Testis (tissue), 3 donors: ENCODE results near the gene TGM3. TPM values are rescaled to one million over a fixed set of nuclear protein-coding genes. Genes with fewer than 3 reads are reported as not detected.
"Not testable (repeated sequence)": the region's sequence is repeated elsewhere in the genome, so short reads cannot be mapped to it uniquely, and the experiment has no call there.

ENCODE experiments used
- DNase-seq: peaks from one replicate; pipeline ENCODE4 v3.0.0-alpha.2; 2019
- H3K27ac ChIP-seq, 2 donors: fragments of 200-600 bp; sonication (generic); one replicate each; pipeline ENCODE4 v1.5.1; 2019
- H3K27me3 ChIP-seq: fragments of 200-600 bp; sonication (generic); one replicate; pipeline ENCODE4 v1.5.1; 2019
- H3K36me3 ChIP-seq: fragments of 200-600 bp; sonication (generic); one replicate; pipeline ENCODE4 v1.5.1; 2017; ENCODE audit warnings: low read depth; ENCODE audit errors: missing control alignments
- H3K4me1 ChIP-seq: fragments of 200-600 bp; sonication (generic); one replicate; pipeline ENCODE4 v1.5.1; 2019
- H3K4me3 ChIP-seq, 2 donors: fragments of 200-600 bp; sonication (generic); one replicate each; pipeline ENCODE4 v1.5.1; 2017 to 2019
- H3K9me3 ChIP-seq: fragments of 200-600 bp; sonication (generic); one replicate; pipeline ENCODE4 v1.5.1; 2017
- POLR2A ChIP-seq: fragments of 450-650 bp; IDR thresholded peaks from one replicate; pipeline ENCODE4 v1.6.1; 2017; ENCODE audit warnings: antibody characterized with exemption, mild to moderate bottlenecking, moderate library complexity
- WGBS, 2 donors: methylation state at CpG; one replicate each; pipeline ENCODE4 v1.1.5; 2018; 5-methylcytosine and 5-hydroxymethylcytosine counted together
- intact Hi-C: fragments of 100-400 bp; cut with DNase I; formaldehyde crosslinking; loops from one replicate; pipeline ENCODE4 v1.15.1; 2023; ENCODE audit warnings: low total_unique reads
- polyA plus RNA-seq: library from polyadenylated mRNA; stranded (reverse); fragments of 350-450 nt; fragmentation: Illumina TruSeq; extraction: RNeasy Lipid Tissue Mini Kit (QIAGEN cat#74804); gene quantifications from one replicate; pipeline ENCODE4 v1.2.3, GENCODE V29; 2014; ENCODE audit warnings: low read depth, low replicate concordance; ENCODE audit not compliant: insufficient read depth
- total RNA-seq, 2 donors: library from RNA; depleted of rRNA; stranded (reverse); fragments of >200 nt; gene quantifications; one replicate each; pipeline ENCODE4 v1.2.3, GENCODE V29; 2016
- TF ChIP-seq, protein P1 (sequence below), 3 experiments: fragments of 450-650 bp in 2 of 3; fragments of 200-600 bp in 1 of 3; sonication (generic) in 1 of 3; IDR thresholded peaks; one replicate each; pipeline ENCODE4 v1.5.1; 2016 to 2019; ENCODE audit warnings: antibody characterized with exemption in 3 of 3, mild to moderate bottlenecking in 2 of 3, moderate library complexity in 1 of 3

TGM3 gene
- total and polyA plus RNA-seq, 3 donors from 2014 or later, result 2.6 to 4.9 (median 3.1) TPM

DNA sequence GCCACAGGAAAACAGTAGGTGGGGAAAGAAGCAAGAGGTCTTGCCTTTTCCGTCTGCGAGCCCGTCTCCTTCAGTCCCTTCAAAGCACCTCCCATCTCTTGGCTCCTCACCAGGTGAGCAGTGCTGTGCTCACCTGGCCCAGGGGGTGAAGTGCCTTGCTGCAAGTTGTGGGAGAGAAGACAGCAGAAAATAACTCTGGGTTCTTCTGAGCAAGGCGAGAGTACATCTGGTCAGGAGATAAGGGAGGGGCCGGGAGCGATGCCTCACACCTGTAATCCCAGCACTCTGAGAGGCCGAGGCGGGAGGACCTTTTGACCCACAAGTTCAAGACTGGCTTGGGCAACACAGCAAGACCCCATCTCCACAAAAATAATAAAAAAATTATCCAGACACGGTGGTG lies 35.6 kb upstream of the TGM3 start:
- intact Hi-C loops, result no loop called here
- peaks cover 6% of the 10 kb centered on the region for H3K4me1 ChIP-seq
- no peaks in the 10 kb centered on the region for H3K9me3 ChIP-seq
- H3K27ac ChIP-seq, result no peak overlapping the region
- no peak for DNase-seq
- H3K27me3 ChIP-seq, result no peaks in the 10 kb centered on the region
- WGBS, 2 donors, result 78 to 82% methylated on average over 9 of the region's 9 CpGs
- no peak overlapping the region for H3K4me3 ChIP-seq
- H3K36me3 ChIP-seq, result no peaks in the 10 kb centered on the region
- TF ChIP-seq POLR2A, result no peak
- TF ChIP-seq, protein P1, sequence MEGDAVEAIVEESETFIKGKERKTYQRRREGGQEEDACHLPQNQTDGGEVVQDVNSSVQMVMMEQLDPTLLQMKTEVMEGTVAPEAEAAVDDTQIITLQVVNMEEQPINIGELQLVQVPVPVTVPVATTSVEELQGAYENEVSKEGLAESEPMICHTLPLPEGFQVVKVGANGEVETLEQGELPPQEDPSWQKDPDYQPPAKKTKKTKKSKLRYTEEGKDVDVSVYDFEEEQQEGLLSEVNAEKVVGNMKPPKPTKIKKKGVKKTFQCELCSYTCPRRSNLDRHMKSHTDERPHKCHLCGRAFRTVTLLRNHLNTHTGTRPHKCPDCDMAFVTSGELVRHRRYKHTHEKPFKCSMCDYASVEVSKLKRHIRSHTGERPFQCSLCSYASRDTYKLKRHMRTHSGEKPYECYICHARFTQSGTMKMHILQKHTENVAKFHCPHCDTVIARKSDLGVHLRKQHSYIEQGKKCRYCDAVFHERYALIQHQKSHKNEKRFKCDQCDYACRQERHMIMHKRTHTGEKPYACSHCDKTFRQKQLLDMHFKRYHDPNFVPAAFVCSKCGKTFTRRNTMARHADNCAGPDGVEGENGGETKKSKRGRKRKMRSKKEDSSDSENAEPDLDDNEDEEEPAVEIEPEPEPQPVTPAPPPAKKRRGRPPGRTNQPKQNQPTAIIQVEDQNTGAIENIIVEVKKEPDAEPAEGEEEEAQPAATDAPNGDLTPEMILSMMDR (IDR thresholded peaks at IDR 0.05), result no peak

DNA sequence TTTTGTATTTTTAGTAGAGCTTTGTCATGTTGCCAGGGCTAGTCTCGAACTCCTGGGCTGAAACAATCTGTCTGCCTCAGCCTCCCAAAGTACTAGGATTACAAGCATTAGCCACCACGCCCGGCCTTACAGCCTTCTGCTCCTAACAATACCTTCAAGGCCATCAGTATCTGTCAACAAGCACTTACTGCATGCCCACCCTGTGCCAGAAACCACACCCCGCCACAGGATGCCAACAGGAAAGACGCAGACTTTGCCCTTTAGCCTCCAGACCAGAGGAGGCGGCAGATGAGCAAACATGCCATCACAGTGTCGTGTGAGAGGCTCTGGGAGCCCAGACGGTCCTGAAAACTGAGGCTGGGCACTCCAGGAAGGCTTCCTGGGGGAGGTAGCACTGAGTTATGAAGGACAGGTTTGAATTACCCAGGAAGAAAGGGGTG lies 34.7 kb upstream of the TGM3 start:
- Histone ChIP-seq H3K27me3 (no peaks in the 10 kb centered on the region), H3K27ac (no peak overlapping the region), H3K36me3 (no peaks in the 10 kb centered on the region), H3K4me3 (no peak overlapping the region), H3K9me3 (no peaks in the 10 kb centered on the region), H3K4me1 (peaks cover 4% of the 10 kb centered on the region)
- intact Hi-C loops, result no loop called here
- TF ChIP-seq, protein P1 (IDR thresholded peaks at IDR 0.05), result no peak
- TF ChIP-seq POLR2A, result no peak
- DNase-seq, result no peak
- 58 to 79% methylated on average over 7 to 8 of the region's 8 CpGs for WGBS, 2 donors

DNA sequence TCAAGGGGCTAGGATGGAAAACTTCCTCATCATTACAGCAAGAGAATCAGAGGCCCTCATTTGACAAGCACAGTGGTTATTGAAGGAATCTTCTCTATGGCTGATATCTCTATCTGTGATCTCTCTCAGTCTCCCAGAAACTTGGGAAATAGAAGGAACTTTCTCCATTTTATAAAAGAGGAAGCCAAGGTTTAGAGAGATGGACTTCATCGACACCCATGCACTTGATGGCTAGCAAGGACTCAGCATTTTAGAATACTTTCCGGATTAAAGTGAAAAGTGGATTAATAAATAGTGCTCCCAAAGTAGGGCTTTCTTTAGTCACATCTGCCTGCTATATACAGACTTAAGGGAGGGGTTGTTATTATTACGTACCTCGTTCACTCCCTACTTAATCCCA lies 34.2 kb upstream of the TGM3 start:
- WGBS, 2 donors, result 86 to 88% methylated on average over 4 of the region's 4 CpGs
- H3K36me3 ChIP-seq, result no peaks in the 10 kb centered on the region

DNA sequence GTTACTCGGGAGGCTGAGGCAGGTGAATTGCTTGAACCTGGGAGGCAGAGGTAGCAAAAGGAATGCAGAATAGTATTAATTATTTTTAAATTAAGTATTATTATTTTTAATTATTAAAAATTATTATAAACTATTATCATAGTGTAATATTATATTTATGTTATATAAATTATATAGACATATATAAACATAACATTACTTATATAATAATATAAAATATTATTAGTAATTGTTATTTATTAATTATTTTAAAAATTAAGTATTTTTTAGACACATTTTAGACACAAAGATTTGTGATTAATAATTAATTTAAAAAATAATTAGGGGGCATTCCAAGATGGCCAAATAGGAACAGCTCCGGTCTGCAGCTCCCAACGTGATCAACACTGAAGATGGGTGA lies 31.7 kb upstream of the TGM3 start:
- Histone ChIP-seq H3K36me3 (no peaks in the 10 kb centered on the region), H3K27me3 (no peaks in the 10 kb centered on the region), H3K27ac (no peak overlapping the region), H3K4me1 (no peaks in the 10 kb centered on the region), H3K9me3 (no peaks in the 10 kb centered on the region), H3K4me3 (no peak overlapping the region)
- WGBS, 2 donors, result 91 to 92% methylated on average over 3 of the region's 3 CpGs
- DNase-seq, result no peak
- TF ChIP-seq, protein P1 (IDR thresholded peaks at IDR 0.05), result no peak
- no peak for TF ChIP-seq POLR2A
- intact Hi-C loops, result no loop called here

More for the DNA sequence above, 34.2 kb upstream of the TGM3 start:
- H3K4me3 ChIP-seq, result no peak overlapping the region
- no peak for DNase-seq
- H3K27me3 ChIP-seq, result no peaks in the 10 kb centered on the region
- intact Hi-C loops, result no loop called here
- H3K27ac ChIP-seq, result no peak overlapping the region
- no peak for TF ChIP-seq POLR2A
- TF ChIP-seq, protein P1 (IDR thresholded peaks at IDR 0.05), result no peak
- no peaks in the 10 kb centered on the region for H3K9me3 ChIP-seq
- no peaks in the 10 kb centered on the region for H3K4me1 ChIP-seq

DNA sequence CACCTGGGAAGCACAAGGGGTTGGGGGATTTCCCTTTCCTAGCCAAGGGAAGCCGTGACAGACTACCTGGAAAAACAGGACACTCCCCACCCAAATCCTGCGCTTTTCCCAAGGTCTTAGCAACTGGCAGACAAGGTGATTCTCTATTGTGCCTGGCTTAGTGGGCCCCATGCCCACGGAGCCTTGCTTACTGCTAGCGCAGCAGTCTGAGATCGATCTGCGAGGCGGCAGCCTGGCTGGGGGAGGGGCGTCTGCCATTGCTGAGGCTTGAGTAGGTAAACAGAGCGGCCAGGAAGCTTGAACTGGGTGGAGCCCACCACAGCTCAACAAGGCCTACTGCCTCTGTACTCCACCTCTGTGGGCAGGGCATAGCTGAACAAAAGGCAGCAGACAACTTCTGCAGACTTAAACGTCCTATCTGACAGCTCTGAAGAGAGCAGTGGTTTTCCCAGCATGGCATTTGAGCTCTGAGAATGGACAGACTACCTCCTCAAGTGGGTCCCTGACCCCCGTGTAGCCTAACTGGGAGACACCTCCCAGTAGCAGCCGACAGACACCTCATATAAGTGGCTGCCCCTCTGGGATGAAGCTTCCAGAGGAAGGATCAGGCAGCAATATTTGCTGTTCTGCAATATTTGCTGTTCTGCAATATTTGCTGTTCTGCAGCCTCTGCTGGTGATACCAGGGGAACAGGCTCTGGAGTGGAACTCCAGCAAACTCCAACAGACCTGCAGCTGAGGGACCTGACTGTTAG lies 31.0 kb upstream of the TGM3 start:
- DNase-seq, H3K27ac ChIP-seq, H3K9me3 ChIP-seq, H3K4me3 ChIP-seq, H3K4me1 ChIP-seq, intact Hi-C loops, H3K27me3 ChIP-seq, H3K36me3 ChIP-seq: not testable (repeated sequence)
- 67 to 82% methylated on average over 6 to 12 of the region's 12 CpGs for WGBS, 2 donors
